ENCODE data around the gene PKD2.
A peak's percentile ranks its signal among the peaks of the same experiment; 100 is the strongest.

The PKD2 gene

GRCh38 chr4:88008743-88009171, 1.3 kb downstream of the PKD2 start:
- Histone ChIP-seq H3K36me3 (replicated peaks) (no peaks in the 10 kb centered on the region), H3K27ac (peak overlapping the region; percentile 56), H3K4me3 (ENCODE audit: low read depth, low read length) (peak overlapping the region; percentile 74), H3K27me3 (replicated peaks) (no peaks in the 10 kb centered on the region)
- peak; percentile 49 for DNase-seq
- no peak for TF ChIP-seq CTCF (IDR thresholded peaks at IDR 0.05; ENCODE audit: low read depth, low read length, missing control alignments)
- in situ Hi-C loops (cut with HindIII; ENCODE audit: low pct_ligation_motif_present, low sequenced_read_pairs), result no loop called here

- no peak for TF ChIP-seq CTCF (IDR thresholded peaks at IDR 0.05; ENCODE audit: low read depth, low read length, missing control alignments)
- Histone ChIP-seq H3K27me3 (replicated peaks) (no peaks in the 10 kb centered on the region), H3K27ac (no peak overlapping the region), H3K36me3 (replicated peaks) (no peaks in the 10 kb centered on the region), H3K4me3 (ENCODE audit: low read depth, low read length) (peak overlapping the region; percentile 23)
- no peak for DNase-seq
- in situ Hi-C loops (cut with HindIII; ENCODE audit: low pct_ligation_motif_present, low sequenced_read_pairs), result no loop called here
These were observed 2.4 kb downstream of the PKD2 start for GRCh38 chr4:88009871-88010270.

GRCh38 chr4:88010966-88011365, 3.5 kb downstream of the PKD2 start:
- Histone ChIP-seq H3K27ac (no peak overlapping the region), H3K4me3 (ENCODE audit: low read depth, low read length) (peak overlapping the region; percentile 1), H3K36me3 (replicated peaks) (no peaks in the 10 kb centered on the region), H3K27me3 (replicated peaks) (no peaks in the 10 kb centered on the region)
- DNase-seq, result no peak
- no peak for TF ChIP-seq CTCF (IDR thresholded peaks at IDR 0.05; ENCODE audit: low read depth, low read length, missing control alignments)
- in situ Hi-C loops (cut with HindIII; ENCODE audit: low pct_ligation_motif_present, low sequenced_read_pairs), result no loop called here

- Histone ChIP-seq H3K4me3 (ENCODE audit: low read depth, low read length) (no peak overlapping the region), H3K36me3 (replicated peaks) (no peaks in the 10 kb centered on the region), H3K27me3 (replicated peaks) (no peaks in the 10 kb centered on the region), H3K27ac (no peak overlapping the region)
- TF ChIP-seq CTCF (IDR thresholded peaks at IDR 0.05; ENCODE audit: low read depth, low read length, missing control alignments), result no peak
- in situ Hi-C loops (cut with HindIII; ENCODE audit: low pct_ligation_motif_present, low sequenced_read_pairs), result no loop called here
- no peak for DNase-seq
These were observed 5.2 kb downstream of the PKD2 start for GRCh38 chr4:88012647-88013046.

- no peak overlapping the region for H3K4me3 ChIP-seq (ENCODE audit: low read depth, low read length)
- no peak for TF ChIP-seq CTCF (IDR thresholded peaks at IDR 0.05; ENCODE audit: low read depth, low read length, missing control alignments)
- no peak overlapping the region for H3K27ac ChIP-seq
- in situ Hi-C loops (cut with HindIII; ENCODE audit: low pct_ligation_motif_present, low sequenced_read_pairs), result no loop called here
- H3K36me3 ChIP-seq (replicated peaks), result no peaks in the 10 kb centered on the region
- DNase-seq, result no peak
- H3K27me3 ChIP-seq (replicated peaks), result no peaks in the 10 kb centered on the region
These were observed 7.0 kb downstream of the PKD2 start for GRCh38 chr4:88014386-88014905.

- Histone ChIP-seq H3K27me3 (replicated peaks) (no peaks in the 10 kb centered on the region), H3K27ac (no peak overlapping the region), H3K36me3 (replicated peaks) (no peaks in the 10 kb centered on the region), H3K4me3 (ENCODE audit: low read depth, low read length) (no peak overlapping the region)
- DNase-seq, result no peak
- no peak for TF ChIP-seq CTCF (IDR thresholded peaks at IDR 0.05; ENCODE audit: low read depth, low read length, missing control alignments)
- in situ Hi-C loops (cut with HindIII; ENCODE audit: low pct_ligation_motif_present, low sequenced_read_pairs), result no loop called here
These were observed 8.3 kb downstream of the PKD2 start for GRCh38 chr4:88015659-88016295.
